ENCODE data around the gene GRIP2.

- TF ChIP-seq CTCF (IDR thresholded peaks at IDR 0.05) (no peak), POLR2A (IDR thresholded peaks at IDR 0.05) (no peak), POLR2AphosphoS5 (IDR thresholded peaks at IDR 0.05) (no peak)
Observed at GRCh38 chr3:14541646-14542045, 1.5 kb upstream of the GRIP2 start.
